Activated gamma-delta T cell treated with Interleukin-2 at 50 U/mL for 16 hours (primary cell): Measurements from ENCODE around the gene P3H2.
"Not testable (repeated sequence)": the region's sequence is repeated elsewhere in the genome, so short reads cannot be mapped to it uniquely, and the experiment has no call there.

Experiments
- DNase-seq: peaks from one replicate; pipeline ENCODE4 v3.0.0-alpha.2; 2020

The P3H2 gene

GRCh38 chr3:189977174-189977573 is 143.5 kb downstream of the P3H2 start:
- DNase-seq: no peak

- no peak for DNase-seq
Measured at GRCh38 chr3:189975391-189975990, 145.2 kb downstream of the P3H2 start.

- no peak for DNase-seq
Measured at GRCh38 chr3:189974359-189974758, 146.3 kb downstream of the P3H2 start.

- no peak for DNase-seq
Measured at GRCh38 chr3:189967254-189967865, 153.3 kb downstream of the P3H2 start.

- no peak for DNase-seq
Measured at GRCh38 chr3:189966843-189967242, 153.9 kb downstream of the P3H2 start.

- DNase-seq: no peak
Measured at GRCh38 chr3:189964623-189965332, 155.9 kb downstream of the P3H2 start.

GRCh38 chr3:189962466-189962865 is 158.2 kb downstream of the P3H2 start:
- DNase-seq: no peak

- peak; percentile 50 for DNase-seq
Measured at GRCh38 chr3:189961522-189962161, 159.1 kb downstream of the P3H2 start.

- not testable (repeated sequence) for DNase-seq
Measured at GRCh38 chr3:189961086-189961485, 159.6 kb downstream of the P3H2 start.

GRCh38 chr3:189954733-189955665 is 165.7 kb downstream of the P3H2 start:
- no peak for DNase-seq

- DNase-seq: no peak
Measured at GRCh38 chr3:189953551-189953950, 167.1 kb downstream of the P3H2 start.

GRCh38 chr3:189952272-189952671 is 168.4 kb downstream of the P3H2 start:
- DNase-seq: no peak

- no peak for DNase-seq
Measured at GRCh38 chr3:189950258-189950657, 170.4 kb downstream of the P3H2 start.

- no peak for DNase-seq
Measured at GRCh38 chr3:189949580-189949979, 171.1 kb downstream of the P3H2 start.

GRCh38 chr3:189948724-189949045 is 172.0 kb downstream of the P3H2 start:
- no peak for DNase-seq

- DNase-seq: no peak
Measured at GRCh38 chr3:189947948-189948723, 172.6 kb downstream of the P3H2 start.

- no peak for DNase-seq
Measured at GRCh38 chr3:189947068-189947467, 173.6 kb downstream of the P3H2 start.

GRCh38 chr3:189945935-189946709 is 174.6 kb downstream of the P3H2 start:
- no peak for DNase-seq

- no peak for DNase-seq
Measured at GRCh38 chr3:189944285-189945145, 176.2 kb downstream of the P3H2 start.

GRCh38 chr3:189942948-189943347 is 177.7 kb downstream of the P3H2 start:
- no peak for DNase-seq
